HEK293 (cell line): ENCODE measurements around the gene FOXO3.

Experiments
- CTCF ChIA-PET: fragments of 350-600 bp; formaldehyde crosslinking; extraction: SDS; loops from one replicate; lab custom pipeline; 2021; ENCODE audit warnings: antibody characterized with exemption; lab: Yijun Ruan, JAX
- POLR2A ChIA-PET: fragments of 300-600 bp; formaldehyde crosslinking; extraction: SDS; loops from one replicate; lab custom pipeline; 2020; ENCODE audit warnings: antibody characterized with exemption, inconsistent platforms; lab: Yijun Ruan, JAX
- H3K27ac ChIP-seq: fragments of 200-500 bp; sonication (Bioruptor generic); 2 replicates; pipeline ENCODE4 v1.5.1; 2014; ENCODE audit warnings: low read depth, low read length, control low read depth, inconsistent platforms; ENCODE audit errors: extremely low read depth
- H3K36me3 ChIP-seq, 2 experiments: fragments of 200-500 bp in 1 of 2; sonication (Bioruptor generic) in 1 of 2; 1 replicate in 1 of 2; 2 replicates in 1 of 2; pipeline ENCODE4 v1.5.1; 2014 to 2017; ENCODE audit warnings: inconsistent platforms in 2 of 2, low read length in 2 of 2; ENCODE audit not compliant: control insufficient read depth in 2 of 2, insufficient read depth in 1 of 2
- H3K4me1 ChIP-seq: fragments of 200-500 bp; sonication (Bioruptor generic); 2 replicates; pipeline ENCODE4 v1.5.1; 2014; ENCODE audit warnings: mild to moderate bottlenecking, low read length, inconsistent platforms; ENCODE audit not compliant: control insufficient read depth, insufficient read depth
- H3K4me3 ChIP-seq: 2 replicates; pipeline ENCODE4 v1.5.1; 2011; ENCODE audit warnings: low read depth, mild to moderate bottlenecking, control low read depth, low read length, moderate library complexity
- H3K9me3 ChIP-seq: fragments of 200-500 bp; sonication (Bioruptor generic); 2 replicates; pipeline ENCODE4 v1.5.1; 2014; ENCODE audit warnings: low read depth, low read length, inconsistent platforms; ENCODE audit not compliant: control insufficient read depth, insufficient read depth
- CTCF ChIP-seq: fragments of 450-650 bp; formaldehyde crosslinking; IDR thresholded peaks from 2 replicates; pipeline ENCODE4 v1.5.1; 2016; ENCODE audit warnings: missing biosample characterization, missing genetic modification characterization
- IKZF3 ChIP-seq: fragments of 450-650 bp; IDR thresholded peaks from 2 replicates; pipeline ENCODE4 v1.5.0; 2018; ENCODE audit warnings: missing biosample characterization, mild to moderate bottlenecking, missing genetic modification characterization, moderate library complexity
- PRDM1 ChIP-seq: fragments of 450-650 bp; formaldehyde crosslinking; IDR thresholded peaks from 2 replicates; pipeline ENCODE4; 2016; ENCODE audit warnings: missing biosample characterization, missing genetic modification characterization
- SCRT1 ChIP-seq: fragments of 450-650 bp; formaldehyde crosslinking; IDR thresholded peaks from 2 replicates; pipeline ENCODE4 v1.5.1; 2016; ENCODE audit warnings: missing biosample characterization, missing genetic modification characterization, borderline replicate concordance
- SCRT2 ChIP-seq: fragments of 450-650 bp; formaldehyde crosslinking; IDR thresholded peaks from 2 replicates; pipeline ENCODE4 v1.5.1; 2016; ENCODE audit warnings: missing biosample characterization, missing genetic modification characterization
- SP7 ChIP-seq: fragments of 450-650 bp; formaldehyde crosslinking; IDR thresholded peaks from 2 replicates; pipeline ENCODE4 v1.5.1; 2016; ENCODE audit warnings: missing biosample characterization, missing genetic modification characterization
- ZBTB21 ChIP-seq: fragments of 450-650 bp; formaldehyde crosslinking; IDR thresholded peaks from 2 replicates; pipeline ENCODE4 v1.5.1; 2017; ENCODE audit warnings: missing biosample characterization, missing genetic modification characterization
- ZEB2 ChIP-seq: fragments of 450-650 bp; formaldehyde crosslinking; IDR thresholded peaks from 2 replicates; pipeline ENCODE4 v1.5.1; 2016; ENCODE audit warnings: missing biosample characterization, missing genetic modification characterization
- ZFP37 ChIP-seq: fragments of 450-650 bp; formaldehyde crosslinking; IDR thresholded peaks from 2 replicates; pipeline ENCODE4 v1.5.1; 2016; ENCODE audit warnings: missing biosample characterization, missing genetic modification characterization
- ZIC2 ChIP-seq: fragments of 450-650 bp; formaldehyde crosslinking; IDR thresholded peaks from 2 replicates; pipeline ENCODE4 v1.5.1; 2016; ENCODE audit warnings: missing biosample characterization, missing genetic modification characterization
- ZNF157 ChIP-seq: fragments of 450-650 bp; formaldehyde crosslinking; IDR thresholded peaks from 2 replicates; pipeline ENCODE4 v1.5.1; 2016; ENCODE audit warnings: missing biosample characterization, missing genetic modification characterization
- ZNF2 ChIP-seq: fragments of 450-650 bp; formaldehyde crosslinking; IDR thresholded peaks from 2 replicates; pipeline ENCODE4 v1.5.1; 2016; ENCODE audit warnings: missing biosample characterization, missing genetic modification characterization
- ZNF221 ChIP-seq: fragments of 450-650 bp; formaldehyde crosslinking; IDR thresholded peaks from 2 replicates; pipeline ENCODE4 v1.5.1; 2017; ENCODE audit warnings: missing biosample characterization, missing genetic modification characterization, borderline replicate concordance
- ZNF23 ChIP-seq: fragments of 450-650 bp; formaldehyde crosslinking; IDR thresholded peaks from 2 replicates; pipeline ENCODE4 v1.5.1; 2016; ENCODE audit warnings: missing biosample characterization, missing genetic modification characterization, borderline replicate concordance
- ZNF292 ChIP-seq: fragments of 450-650 bp; formaldehyde crosslinking; IDR thresholded peaks from 2 replicates; pipeline ENCODE4 v1.5.1; 2016; ENCODE audit warnings: low read depth, missing biosample characterization, missing genetic modification characterization, borderline replicate concordance
- ZNF311 ChIP-seq: fragments of 450-650 bp; formaldehyde crosslinking; IDR thresholded peaks from 2 replicates; pipeline ENCODE4 v1.5.1; 2017; ENCODE audit warnings: missing biosample characterization, missing genetic modification characterization, borderline replicate concordance
- ZNF391 ChIP-seq: fragments of 450-650 bp; formaldehyde crosslinking; IDR thresholded peaks from 2 replicates; pipeline ENCODE4 v1.5.1; 2016; ENCODE audit warnings: low read depth, missing biosample characterization, missing genetic modification characterization, borderline replicate concordance
- ZNF394 ChIP-seq: fragments of 450-650 bp; formaldehyde crosslinking; IDR thresholded peaks from 2 replicates; pipeline ENCODE4 v1.5.1; 2016; ENCODE audit warnings: missing biosample characterization, missing genetic modification characterization, mild to moderate bottlenecking, moderate library complexity, borderline replicate concordance
- ZNF510 ChIP-seq: fragments of 450-650 bp; formaldehyde crosslinking; IDR thresholded peaks from 2 replicates; pipeline ENCODE4 v1.5.1; 2018; ENCODE audit warnings: mild to moderate bottlenecking, missing genetic modification characterization, missing biosample characterization; ENCODE audit not compliant: insufficient replicate concordance
- ZNF514 ChIP-seq: fragments of 450-650 bp; formaldehyde crosslinking; IDR thresholded peaks from 2 replicates; pipeline ENCODE4 v1.5.1; 2016; ENCODE audit warnings: missing biosample characterization, missing genetic modification characterization
- ZNF555 ChIP-seq: fragments of 450-650 bp; formaldehyde crosslinking; conservative IDR thresholded peaks from 2 replicates; pipeline ENCODE4 v1.5.1; 2017; ENCODE audit warnings: missing biosample characterization, mild to moderate bottlenecking, missing genetic modification characterization, inconsistent platforms
- ZNF558 ChIP-seq: fragments of 450-650 bp; formaldehyde crosslinking; IDR thresholded peaks from 2 replicates; pipeline ENCODE4 v1.5.1; 2016; ENCODE audit warnings: missing biosample characterization, missing genetic modification characterization
- ZNF580 ChIP-seq: fragments of 450-650 bp; formaldehyde crosslinking; IDR thresholded peaks from 2 replicates; pipeline ENCODE4 v1.5.1; 2016; ENCODE audit warnings: missing biosample characterization, missing genetic modification characterization
- ZNF610 ChIP-seq: fragments of 450-650 bp; formaldehyde crosslinking; IDR thresholded peaks from 2 replicates; pipeline ENCODE4 v1.5.1; 2016; ENCODE audit warnings: missing biosample characterization, missing genetic modification characterization, borderline replicate concordance
- ZNF660 ChIP-seq: fragments of 450-650 bp; IDR thresholded peaks from 2 replicates; pipeline ENCODE4 v1.5.1; 2018; ENCODE audit warnings: missing biosample characterization, mild to moderate bottlenecking, missing genetic modification characterization
- ZNF701 ChIP-seq: fragments of 450-650 bp; formaldehyde crosslinking; IDR thresholded peaks from 2 replicates; pipeline ENCODE4 v1.5.1; 2016; ENCODE audit warnings: missing biosample characterization, missing genetic modification characterization
- ZNF785 ChIP-seq: fragments of 450-650 bp; formaldehyde crosslinking; IDR thresholded peaks from 2 replicates; pipeline ENCODE4 v1.5.1; 2016; ENCODE audit warnings: missing biosample characterization, missing genetic modification characterization
- ZSCAN18 ChIP-seq: fragments of 450-650 bp; formaldehyde crosslinking; IDR thresholded peaks from 2 replicates; pipeline ENCODE4 v1.5.1; 2016; ENCODE audit warnings: missing biosample characterization, missing genetic modification characterization

FOXO3 gene

GRCh38 chr6:108541843-108542759 is 18.6 kb upstream of the FOXO3 start (continued):
- TF ChIP-seq ZNF555 (no peak), ZNF292 (tag by site-specific recombination) (no peak), ZBTB21 (tag by site-specific recombination) (peak; percentile 51; the same call in 1 of the 2 replicates), CTCF (tag by site-specific recombination) (peak; percentile 92), ZNF394 (tag by site-specific recombination) (peak; percentile 32; the same call in 1 of the 2 replicates), ZFP37 (0 out of 2 replicates have a peak, but pooled peaks have one; percentile 33), ZNF510 (tag by site-specific recombination) (no peak), ZNF391 (peak; percentile 57; the same call in 1 of the 2 replicates), ZNF701 (tag by site-specific recombination) (no peak), PRDM1 (tag by site-specific recombination) (peak; percentile 99), SCRT1 (peak; percentile 88; the same call in 1 of the 2 replicates), SCRT2 (peak; percentile 89), ZNF2 (tag by site-specific recombination) (peak; percentile 87), SP7 (tag by site-specific recombination) (peak; percentile 55), ZEB2 (peak; percentile 40; the same call in 1 of the 2 replicates), ZNF660 (tag by site-specific recombination) (peak; percentile 64; the same call in 1 of the 2 replicates)

- Histone ChIP-seq H3K4me1 (no peaks in the 10 kb centered on the region), H3K4me3 (no peak overlapping the region), H3K9me3 (no peaks in the 10 kb centered on the region), H3K36me3 (no peaks in the 10 kb centered on the region), H3K27ac (no peak overlapping the region)
- CTCF ChIA-PET = interaction anchor here (0.6 to 8.6 kb wide), 18 partner anchors 10 to 644 kb away, joined by 3 to 156 read pairs (median 10); partner anchors contain the start of gene ARMC2
- POLR2A ChIA-PET = interaction anchor here (1.6 to 1.9 kb wide), 3 partner anchors 15 to 350 kb away, joined by 5 to 7 read pairs (median 6); partner anchors contain the start of gene ARMC2
- TF ChIP-seq ZNF610 (no peak), ZIC2 (tag by site-specific recombination) (peak; percentile 48)
Observed at GRCh38 chr6:108543175-108543940, 17.4 kb upstream of the FOXO3 start.

- no peaks in the 10 kb centered on the region for H3K4me1 ChIP-seq
- TF ChIP-seq ZNF157 (no peak), ZNF558 (no peak), IKZF3 (tag by site-specific recombination) (no peak), ZNF221 (no peak), ZNF580 (no peak), ZNF23 (no peak), ZSCAN18 (tag by site-specific recombination) (no peak), ZNF311 (tag by site-specific recombination) (no peak), ZNF785 (tag by site-specific recombination) (no peak), ZNF514 (tag by site-specific recombination) (no peak)
- TF ChIP-seq, all 188 proteins: peak for 0
- no peak overlapping the region for H3K4me3 ChIP-seq
- no peaks in the 10 kb centered on the region for H3K36me3 ChIP-seq
- CTCF ChIA-PET = interaction anchor here (0.6 to 8.6 kb wide), 7 partner anchors 8 to 1482 kb away, joined by 3 to 156 read pairs (median 73); no protein-coding TSS in a partner anchor
- H3K9me3 ChIP-seq = no peaks in the 10 kb centered on the region
- POLR2A ChIA-PET = interaction anchor here (0.6 kb wide), 1 partner anchor 537 kb away, joined by 3 read pairs; no protein-coding TSS in a partner anchor
- no peak overlapping the region for H3K27ac ChIP-seq
Observed at GRCh38 chr6:108544606-108545005, 16.1 kb upstream of the FOXO3 start.
